Measurements from ENCODE around the gene BANK1.
"Not testable (repeated sequence)": the region's sequence is repeated elsewhere in the genome, so short reads cannot be mapped to it uniquely, and the experiment has no call there.

The BANK1 gene

DNA sequence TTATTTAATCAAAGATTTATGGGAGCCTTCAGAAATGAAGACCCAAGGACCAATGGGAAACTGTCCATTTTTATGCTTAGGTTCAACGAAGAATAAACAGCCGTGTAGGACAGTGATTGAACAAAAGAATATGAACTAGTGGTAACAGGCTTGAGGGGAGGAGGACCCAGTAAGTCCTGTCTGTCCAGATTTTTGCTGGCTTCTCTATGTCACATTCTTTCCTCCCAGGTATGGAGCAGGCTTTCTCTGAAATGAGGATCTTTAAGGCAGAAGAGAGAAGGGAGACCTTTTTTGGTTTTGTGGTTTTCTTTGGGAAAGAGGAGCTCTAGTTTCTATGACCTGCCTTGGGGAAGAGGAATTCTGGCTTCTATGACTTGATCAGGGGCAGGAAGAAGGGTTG is 74.1 kb downstream of the BANK1 start:
- Histone ChIP-seq H3K4me1 (ENCODE audit: control insufficient read depth in 5 of 5, insufficient read depth in 5 of 5, low read length in 5 of 5) (no peaks in the 10 kb centered on the region), H3K27ac (ENCODE audit: low read depth, low read length) (no peak overlapping the region), H3K9ac (ENCODE audit: low read length in 5 of 5) (no peak overlapping the region), H3K4me3 (ENCODE audit: low read depth in 1 of 5, low read length in 5 of 5) (no peak overlapping the region), H3K36me3 (ENCODE audit: control insufficient read depth in 5 of 5, insufficient read depth in 5 of 5, low read length in 5 of 5) (no peaks in the 10 kb centered on the region), H3K9me3 (ENCODE audit: control insufficient read depth in 5 of 5, low read length in 5 of 5) (no peaks in the 10 kb centered on the region), H3K27me3 (ENCODE audit: control insufficient read depth in 5 of 5, insufficient read depth in 4 of 5, low read length in 5 of 5) (no peaks in the 10 kb centered on the region)

GRCh38 chr4:101865501-101866062 is 75.1 kb downstream of the BANK1 start:
- Histone ChIP-seq H3K4me3 (ENCODE audit: low read depth in 1 of 5, low read length in 5 of 5) (no peak overlapping the region), H3K36me3 (ENCODE audit: control insufficient read depth in 5 of 5, insufficient read depth in 5 of 5, low read length in 5 of 5) (no peaks in the 10 kb centered on the region), H3K27me3 (ENCODE audit: control insufficient read depth in 5 of 5, insufficient read depth in 4 of 5, low read length in 5 of 5) (no peaks in the 10 kb centered on the region), H3K27ac (ENCODE audit: low read depth, low read length) (no peak overlapping the region), H3K4me1 (ENCODE audit: control insufficient read depth in 5 of 5, insufficient read depth in 5 of 5, low read length in 5 of 5) (no peaks in the 10 kb centered on the region), H3K9ac (ENCODE audit: low read length in 5 of 5) (no peak overlapping the region), H3K9me3 (ENCODE audit: control insufficient read depth in 5 of 5, low read length in 5 of 5) (no peaks in the 10 kb centered on the region)

DNA sequence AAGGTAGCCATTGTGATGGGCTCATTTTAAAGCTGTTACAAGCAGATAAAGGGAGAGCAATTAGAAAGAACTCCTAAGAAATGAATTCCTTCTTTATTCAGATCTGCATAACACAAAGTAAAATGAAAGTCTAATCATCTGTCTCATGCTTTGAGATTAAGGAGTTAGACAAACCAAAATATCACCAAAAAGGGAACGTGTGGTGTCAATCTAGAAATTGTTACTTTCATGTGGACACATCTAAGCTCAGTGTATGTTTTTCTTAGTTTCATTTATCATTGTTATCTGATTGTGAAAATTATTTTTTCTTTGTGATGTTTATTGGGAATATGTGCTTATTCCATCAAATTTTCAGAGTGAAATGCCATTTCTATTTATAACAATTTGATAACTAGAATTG is 80.3 kb downstream of the BANK1 start:
- Histone ChIP-seq H3K4me3 (ENCODE audit: low read depth in 1 of 5, low read length in 5 of 5) (no peak overlapping the region), H3K27ac (ENCODE audit: low read depth, low read length) (no peak overlapping the region), H3K4me1 (ENCODE audit: control insufficient read depth in 5 of 5, insufficient read depth in 5 of 5, low read length in 5 of 5) (no peaks in the 10 kb centered on the region), H3K36me3 (ENCODE audit: control insufficient read depth in 5 of 5, insufficient read depth in 5 of 5, low read length in 5 of 5) (peaks cover 0 to 2% (median 0%) of the 10 kb centered on the region in 5 donors), H3K9me3 (ENCODE audit: control insufficient read depth in 5 of 5, low read length in 5 of 5) (no peaks in the 10 kb centered on the region), H3K9ac (ENCODE audit: low read length in 5 of 5) (no peak overlapping the region), H3K27me3 (ENCODE audit: control insufficient read depth in 5 of 5, insufficient read depth in 4 of 5, low read length in 5 of 5) (no peaks in the 10 kb centered on the region)

DNA sequence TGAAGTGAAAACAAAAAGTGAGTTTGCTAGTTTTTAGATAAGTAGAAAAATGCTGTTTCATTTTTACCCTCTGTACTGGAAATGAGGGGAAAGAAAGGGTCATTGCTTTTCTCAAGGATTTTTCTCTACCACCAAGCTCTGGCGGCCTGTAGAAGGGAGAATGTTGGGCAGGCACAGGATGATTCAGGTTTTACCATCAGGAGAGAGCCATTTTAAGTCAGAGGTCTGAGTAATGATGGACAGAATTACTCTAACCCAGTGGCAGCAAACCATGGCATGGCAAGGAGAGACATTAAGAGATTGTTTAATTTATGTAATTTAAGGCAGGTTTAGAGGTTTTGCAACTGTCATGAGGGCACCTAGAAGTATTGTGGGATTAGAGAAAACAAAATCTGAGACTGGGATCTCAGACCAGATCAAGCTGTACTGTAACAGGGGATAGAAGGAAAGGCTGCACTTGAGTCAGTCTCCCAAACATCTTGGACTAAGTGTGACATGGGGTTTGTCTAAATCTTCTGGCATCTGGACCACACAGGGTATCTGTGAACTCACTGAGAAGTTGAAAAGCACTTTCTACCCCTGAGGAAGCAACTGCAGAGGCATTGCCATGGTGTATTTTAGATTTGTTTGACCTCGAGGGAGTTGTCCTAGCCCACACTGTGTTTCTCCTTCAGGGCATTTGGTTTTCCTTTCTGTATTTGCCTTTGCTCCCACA is 81.6 kb downstream of the BANK1 start:
- Histone ChIP-seq H3K27ac (ENCODE audit: low read depth, low read length) (no peak overlapping the region), H3K36me3 (ENCODE audit: control insufficient read depth in 5 of 5, insufficient read depth in 5 of 5, low read length in 5 of 5) (peaks cover 0 to 2% (median 0%) of the 10 kb centered on the region in 5 donors), H3K9ac (ENCODE audit: low read length in 5 of 5) (no peak overlapping the region), H3K9me3 (ENCODE audit: control insufficient read depth in 5 of 5, low read length in 5 of 5) (no peaks in the 10 kb centered on the region), H3K4me3 (ENCODE audit: low read depth in 1 of 5, low read length in 5 of 5) (no peak overlapping the region), H3K27me3 (ENCODE audit: control insufficient read depth in 5 of 5, insufficient read depth in 4 of 5, low read length in 5 of 5) (no peaks in the 10 kb centered on the region), H3K4me1 (ENCODE audit: control insufficient read depth in 5 of 5, insufficient read depth in 5 of 5, low read length in 5 of 5) (no peaks in the 10 kb centered on the region)

DNA sequence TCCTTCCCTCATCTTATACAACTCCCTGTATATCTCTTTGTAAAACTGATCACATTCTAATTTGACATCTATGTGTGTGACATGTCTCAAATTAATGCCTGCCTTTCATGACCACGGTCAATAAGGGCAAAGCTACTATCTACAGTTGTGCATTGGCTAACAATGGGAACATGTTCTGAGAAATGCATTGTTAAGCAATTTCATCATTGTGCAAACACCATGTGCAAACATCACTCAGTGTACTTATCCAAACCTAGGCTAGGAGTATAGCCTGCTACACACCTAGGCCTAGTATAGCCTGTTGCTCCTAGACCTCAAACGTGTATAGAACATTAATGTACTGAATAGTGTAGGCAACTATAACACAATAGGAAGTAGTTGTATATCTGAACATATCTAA is 95.0 kb downstream of the BANK1 start:
- Histone ChIP-seq H3K4me1 (ENCODE audit: control insufficient read depth in 5 of 5, insufficient read depth in 5 of 5, low read length in 5 of 5) (peaks cover 0 to 7% (median 0%) of the 10 kb centered on the region in 5 donors), H3K27ac (ENCODE audit: low read depth, low read length) (no peak overlapping the region), H3K9me3 (ENCODE audit: control insufficient read depth in 5 of 5, low read length in 5 of 5) (peaks cover 0 to 4% (median 2%) of the 10 kb centered on the region in 5 donors), H3K36me3 (ENCODE audit: control insufficient read depth in 5 of 5, insufficient read depth in 5 of 5, low read length in 5 of 5) (no peaks in the 10 kb centered on the region), H3K4me3 (ENCODE audit: low read depth in 1 of 5, low read length in 5 of 5) (no peak overlapping the region), H3K27me3 (ENCODE audit: control insufficient read depth in 5 of 5, insufficient read depth in 4 of 5, low read length in 5 of 5) (no peaks in the 10 kb centered on the region), H3K9ac (ENCODE audit: low read length in 5 of 5) (no peak overlapping the region)

- H3K4me3 ChIP-seq (ENCODE audit: low read depth in 1 of 5, low read length in 5 of 5) = no peak overlapping the region
- H3K9me3 ChIP-seq (ENCODE audit: control insufficient read depth in 5 of 5, low read length in 5 of 5) = peaks cover 0 to 13% (median 4%) of the 10 kb centered on the region in 5 donors
- H3K4me1 ChIP-seq (ENCODE audit: control insufficient read depth in 5 of 5, insufficient read depth in 5 of 5, low read length in 5 of 5) = peaks cover 0 to 7% (median 0%) of the 10 kb centered on the region in 5 donors
- H3K27ac ChIP-seq (ENCODE audit: low read depth, low read length) = no peak overlapping the region
- H3K9ac ChIP-seq (ENCODE audit: low read length in 5 of 5) = no peak overlapping the region
- H3K27me3 ChIP-seq (ENCODE audit: control insufficient read depth in 5 of 5, insufficient read depth in 4 of 5, low read length in 5 of 5) = no peaks in the 10 kb centered on the region
- no peaks in the 10 kb centered on the region for H3K36me3 ChIP-seq (ENCODE audit: control insufficient read depth in 5 of 5, insufficient read depth in 5 of 5, low read length in 5 of 5)
Measured at GRCh38 chr4:101886826-101887225, 96.3 kb downstream of the BANK1 start.

GRCh38 chr4:101888472-101888871 is 97.9 kb downstream of the BANK1 start:
- H3K4me1 ChIP-seq (ENCODE audit: control insufficient read depth in 5 of 5, insufficient read depth in 5 of 5, low read length in 5 of 5) = peaks cover 0 to 7% (median 0%) of the 10 kb centered on the region in 5 donors
- H3K27ac ChIP-seq (ENCODE audit: low read depth, low read length) = no peak overlapping the region
- no peaks in the 10 kb centered on the region for H3K27me3 ChIP-seq (ENCODE audit: control insufficient read depth in 5 of 5, insufficient read depth in 4 of 5, low read length in 5 of 5)
- H3K9ac ChIP-seq (ENCODE audit: low read length in 5 of 5) = no peak overlapping the region
- no peak overlapping the region for H3K4me3 ChIP-seq (ENCODE audit: low read depth in 1 of 5, low read length in 5 of 5)
- H3K36me3 ChIP-seq (ENCODE audit: control insufficient read depth in 5 of 5, insufficient read depth in 5 of 5, low read length in 5 of 5) = no peaks in the 10 kb centered on the region
- peaks cover 0 to 13% (median 4%) of the 10 kb centered on the region in 5 donors for H3K9me3 ChIP-seq (ENCODE audit: control insufficient read depth in 5 of 5, low read length in 5 of 5)

DNA sequence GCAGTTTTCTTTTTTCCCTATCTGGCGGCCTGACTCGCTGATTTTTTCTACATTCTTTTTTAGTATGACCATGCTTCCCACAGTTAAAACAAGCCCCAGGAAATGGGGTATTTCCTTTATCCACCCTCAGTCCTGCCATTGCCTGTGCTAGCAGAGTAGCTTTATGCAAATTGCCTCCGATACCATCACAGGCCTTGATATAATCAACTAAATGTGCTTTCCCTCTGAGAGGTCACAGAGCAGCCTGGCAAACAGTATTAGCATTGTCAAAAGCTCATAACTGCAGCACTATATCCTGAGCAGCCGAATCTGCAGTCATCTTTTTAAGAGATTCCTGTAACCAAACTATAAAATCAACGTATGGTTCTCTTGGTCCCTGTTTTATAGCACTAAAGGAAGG is 115.0 kb downstream of the BANK1 start:
- not testable (repeated sequence) for H3K27me3 ChIP-seq (ENCODE audit: control insufficient read depth in 5 of 5, insufficient read depth in 4 of 5, low read length in 5 of 5); H3K27ac ChIP-seq (ENCODE audit: low read depth, low read length); H3K36me3 ChIP-seq (ENCODE audit: control insufficient read depth in 5 of 5, insufficient read depth in 5 of 5, low read length in 5 of 5); H3K9ac ChIP-seq (ENCODE audit: low read length in 5 of 5); H3K4me3 ChIP-seq (ENCODE audit: low read depth in 1 of 5, low read length in 5 of 5); H3K9me3 ChIP-seq (ENCODE audit: control insufficient read depth in 5 of 5, low read length in 5 of 5); H3K4me1 ChIP-seq (ENCODE audit: control insufficient read depth in 5 of 5, insufficient read depth in 5 of 5, low read length in 5 of 5)

DNA sequence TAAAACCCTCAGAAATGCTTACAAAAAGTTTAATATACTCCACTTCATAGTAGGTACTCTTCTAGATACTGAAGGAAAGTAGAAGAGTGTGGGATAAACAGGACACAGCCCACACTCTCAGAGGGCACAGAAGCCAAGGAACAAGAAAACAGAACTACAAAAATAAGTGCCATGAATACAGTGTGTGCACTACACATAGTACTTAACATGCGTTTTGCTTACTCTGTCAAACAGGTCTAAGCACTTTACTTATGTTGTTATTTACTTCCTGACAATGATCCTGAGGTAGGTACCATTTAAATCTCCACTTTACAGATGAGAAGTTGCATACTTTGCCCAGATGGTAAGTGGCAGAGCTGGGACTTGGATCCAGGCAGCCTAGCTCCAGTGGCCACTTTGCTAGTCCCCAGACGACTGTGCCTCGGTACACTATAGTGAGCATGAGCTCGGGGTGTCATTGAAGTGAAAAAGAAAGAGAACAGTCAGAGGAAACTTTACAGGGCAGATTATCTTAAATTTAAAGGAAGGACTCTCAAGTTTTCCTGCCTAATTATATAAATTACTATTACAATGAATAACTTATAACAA is 120.3 kb downstream of the BANK1 start:
- H3K36me3 ChIP-seq (ENCODE audit: control insufficient read depth in 5 of 5, insufficient read depth in 5 of 5, low read length in 5 of 5) = no peaks in the 10 kb centered on the region
- H3K4me1 ChIP-seq (ENCODE audit: control insufficient read depth in 5 of 5, insufficient read depth in 5 of 5, low read length in 5 of 5) = no peaks in the 10 kb centered on the region
- H3K4me3 ChIP-seq (ENCODE audit: low read depth in 1 of 5, low read length in 5 of 5) = no peak overlapping the region
- no peak overlapping the region for H3K27ac ChIP-seq (ENCODE audit: low read depth, low read length)
- H3K9ac ChIP-seq (ENCODE audit: low read length in 5 of 5) = no peak overlapping the region
- H3K9me3 ChIP-seq (ENCODE audit: control insufficient read depth in 5 of 5, low read length in 5 of 5) = peaks cover 0 to 9% (median 2%) of the 10 kb centered on the region in 5 donors
- no peaks in the 10 kb centered on the region for H3K27me3 ChIP-seq (ENCODE audit: control insufficient read depth in 5 of 5, insufficient read depth in 4 of 5, low read length in 5 of 5)

DNA sequence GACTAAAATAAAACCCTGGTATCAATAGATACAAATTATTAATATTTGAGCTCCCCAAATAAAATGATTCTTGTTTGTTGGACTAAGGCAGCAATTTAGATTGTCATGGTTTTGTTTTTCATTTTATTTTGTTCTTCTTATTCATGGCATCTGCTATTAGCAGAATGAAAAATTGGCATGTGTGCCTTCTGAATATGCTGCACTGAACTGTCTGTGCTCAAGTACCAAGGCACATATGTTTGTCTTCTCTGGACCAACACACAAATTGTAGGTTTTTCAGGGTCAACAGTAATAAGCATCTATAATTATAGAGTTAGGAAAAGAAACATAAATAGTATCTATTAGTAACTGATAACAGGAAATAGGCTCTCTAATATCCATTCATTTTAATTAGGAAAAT is 121.1 kb downstream of the BANK1 start:
- Histone ChIP-seq H3K9me3 (ENCODE audit: control insufficient read depth in 5 of 5, low read length in 5 of 5) (peaks cover 0 to 9% (median 2%) of the 10 kb centered on the region in 5 donors), H3K4me1 (ENCODE audit: control insufficient read depth in 5 of 5, insufficient read depth in 5 of 5, low read length in 5 of 5) (no peaks in the 10 kb centered on the region), H3K36me3 (ENCODE audit: control insufficient read depth in 5 of 5, insufficient read depth in 5 of 5, low read length in 5 of 5) (no peaks in the 10 kb centered on the region), H3K9ac (ENCODE audit: low read length in 5 of 5) (no peak overlapping the region), H3K4me3 (ENCODE audit: low read depth in 1 of 5, low read length in 5 of 5) (no peak overlapping the region), H3K27me3 (ENCODE audit: control insufficient read depth in 5 of 5, insufficient read depth in 4 of 5, low read length in 5 of 5) (no peaks in the 10 kb centered on the region), H3K27ac (ENCODE audit: low read depth, low read length) (no peak overlapping the region)

Data from subcutaneous abdominal adipose tissue (tissue), 5 donors.